HG02798 (cell line): Measurements from ENCODE around the gene LBH.

ENCODE experiments used
- ATAC-seq: cut with Tn5 transposase; IDR thresholded peaks from one replicate; pipeline ENCODE4 v1.9.1; 2021; ENCODE audit warnings: mild to moderate bottlenecking; ENCODE audit not compliant: unreplicated experiment, poor library complexity

LBH gene

GRCh38 chr2:30253873-30254684, 22.7 kb downstream of the LBH start:
- ATAC-seq: no peak

GRCh38 chr2:30254685-30255001, 23.3 kb downstream of the LBH start:
- no peak for ATAC-seq

- no peak for ATAC-seq
These were observed 23.7 kb downstream of the LBH start for GRCh38 chr2:30255026-30255425.

- no peak for ATAC-seq
These were observed 24.4 kb downstream of the LBH start for GRCh38 chr2:30255466-30256408.

- no peak for ATAC-seq
These were observed 26.2 kb downstream of the LBH start for GRCh38 chr2:30257266-30258214.

- no peak for ATAC-seq
These were observed 27.7 kb downstream of the LBH start for GRCh38 chr2:30259071-30259470.

GRCh38 chr2:30259827-30260679, 28.7 kb downstream of the LBH start:
- ATAC-seq: no peak

- no peak for ATAC-seq
These were observed 29.6 kb downstream of the LBH start for GRCh38 chr2:30260941-30261340.

GRCh38 chr2:30261695-30262211, 30.4 kb downstream of the LBH start:
- ATAC-seq: no peak

- ATAC-seq: no peak
These were observed 31.5 kb downstream of the LBH start for GRCh38 chr2:30262716-30263309.

GRCh38 chr2:30264274-30264673, 32.9 kb downstream of the LBH start:
- no peak for ATAC-seq

GRCh38 chr2:30265052-30266015, 34.0 kb downstream of the LBH start:
- no peak for ATAC-seq

GRCh38 chr2:30266051-30266621, 34.8 kb downstream of the LBH start:
- no peak for ATAC-seq

- ATAC-seq: no peak
These were observed 35.4 kb downstream of the LBH start for GRCh38 chr2:30266705-30267104.

- ATAC-seq: no peak
These were observed 36.0 kb downstream of the LBH start for GRCh38 chr2:30267161-30267975.

GRCh38 chr2:30268296-30268871, 37.0 kb downstream of the LBH start:
- no peak for ATAC-seq
